ENCODE measurements around the gene ARMC10.

The ARMC10 gene

DNA sequence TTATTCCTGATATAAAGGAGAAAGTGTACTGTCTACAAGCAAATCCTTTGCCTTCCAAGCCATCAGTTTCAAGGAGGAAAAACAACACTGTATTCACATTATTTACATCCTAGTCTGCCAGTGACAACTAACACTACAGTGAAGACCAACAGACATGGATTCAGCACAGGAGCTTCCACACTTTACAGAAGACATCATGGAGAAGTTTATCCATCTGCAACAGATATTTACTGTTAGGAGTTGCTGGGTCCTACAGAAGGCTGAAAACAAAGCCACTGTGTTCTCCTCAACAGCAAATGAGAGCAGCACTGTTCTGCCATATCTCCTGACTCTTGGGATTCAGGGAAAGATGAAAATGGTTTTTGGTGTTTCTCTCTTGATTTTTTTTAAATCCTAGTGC lies 42.1 kb downstream of the ARMC10 start:
- TF ChIP-seq, protein P1, sequence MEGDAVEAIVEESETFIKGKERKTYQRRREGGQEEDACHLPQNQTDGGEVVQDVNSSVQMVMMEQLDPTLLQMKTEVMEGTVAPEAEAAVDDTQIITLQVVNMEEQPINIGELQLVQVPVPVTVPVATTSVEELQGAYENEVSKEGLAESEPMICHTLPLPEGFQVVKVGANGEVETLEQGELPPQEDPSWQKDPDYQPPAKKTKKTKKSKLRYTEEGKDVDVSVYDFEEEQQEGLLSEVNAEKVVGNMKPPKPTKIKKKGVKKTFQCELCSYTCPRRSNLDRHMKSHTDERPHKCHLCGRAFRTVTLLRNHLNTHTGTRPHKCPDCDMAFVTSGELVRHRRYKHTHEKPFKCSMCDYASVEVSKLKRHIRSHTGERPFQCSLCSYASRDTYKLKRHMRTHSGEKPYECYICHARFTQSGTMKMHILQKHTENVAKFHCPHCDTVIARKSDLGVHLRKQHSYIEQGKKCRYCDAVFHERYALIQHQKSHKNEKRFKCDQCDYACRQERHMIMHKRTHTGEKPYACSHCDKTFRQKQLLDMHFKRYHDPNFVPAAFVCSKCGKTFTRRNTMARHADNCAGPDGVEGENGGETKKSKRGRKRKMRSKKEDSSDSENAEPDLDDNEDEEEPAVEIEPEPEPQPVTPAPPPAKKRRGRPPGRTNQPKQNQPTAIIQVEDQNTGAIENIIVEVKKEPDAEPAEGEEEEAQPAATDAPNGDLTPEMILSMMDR (IDR thresholded peaks at IDR 0.05; ENCODE audit: extremely low read depth, missing control alignments): no peak
- no peak for DNase-seq (ENCODE audit: low spot score)

DNA sequence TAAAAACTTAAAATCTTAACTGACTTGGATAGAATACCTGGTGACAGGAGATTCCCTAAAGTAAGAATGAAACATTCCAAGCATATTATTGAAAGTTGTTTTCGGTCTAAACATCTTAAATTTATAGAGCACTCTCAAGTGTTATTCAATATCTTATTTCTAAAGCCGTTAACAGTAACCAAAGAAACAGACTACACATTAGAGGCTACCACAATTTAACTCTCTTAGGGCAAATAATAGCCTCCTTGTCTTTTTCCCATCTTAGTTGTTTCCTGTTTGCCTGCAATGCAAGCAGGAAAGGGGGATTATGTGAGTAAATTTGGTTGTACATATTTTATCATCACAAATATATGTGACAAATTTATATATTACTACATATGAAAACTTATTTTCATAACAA lies 42.5 kb downstream of the ARMC10 start:
- no peak for DNase-seq (ENCODE audit: low spot score)

DNA sequence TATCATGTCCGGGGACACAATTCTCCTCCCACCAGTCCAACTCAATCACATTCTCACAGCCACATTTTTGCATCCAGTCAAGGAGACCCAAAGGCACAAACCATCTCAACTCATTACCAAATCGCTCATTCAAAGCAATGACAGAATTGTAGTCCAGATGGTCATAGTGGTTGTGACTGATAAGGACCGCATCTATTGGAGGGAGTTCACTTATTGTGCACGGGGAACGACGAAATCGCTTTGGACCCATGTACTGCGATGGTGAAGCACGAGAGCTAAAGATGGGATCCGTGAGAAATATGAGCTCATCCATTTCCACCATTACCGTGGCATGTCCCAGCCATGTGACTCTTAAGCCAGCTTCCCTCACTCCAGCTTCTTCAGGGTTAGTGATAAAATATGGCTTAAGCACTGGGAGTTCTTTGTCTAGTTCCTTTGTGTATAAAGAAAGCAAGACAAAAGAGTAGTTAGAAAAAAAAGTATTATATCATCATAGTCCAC lies 44.9 kb downstream of the ARMC10 start:
- no peak for DNase-seq (ENCODE audit: low spot score)
- TF ChIP-seq, protein P1 (IDR thresholded peaks at IDR 0.05; ENCODE audit: extremely low read depth, missing control alignments): no peak

More for the DNA sequence above, 42.5 kb downstream of the ARMC10 start:
- TF ChIP-seq, protein P1 (IDR thresholded peaks at IDR 0.05; ENCODE audit: extremely low read depth, missing control alignments): no peak

DNA sequence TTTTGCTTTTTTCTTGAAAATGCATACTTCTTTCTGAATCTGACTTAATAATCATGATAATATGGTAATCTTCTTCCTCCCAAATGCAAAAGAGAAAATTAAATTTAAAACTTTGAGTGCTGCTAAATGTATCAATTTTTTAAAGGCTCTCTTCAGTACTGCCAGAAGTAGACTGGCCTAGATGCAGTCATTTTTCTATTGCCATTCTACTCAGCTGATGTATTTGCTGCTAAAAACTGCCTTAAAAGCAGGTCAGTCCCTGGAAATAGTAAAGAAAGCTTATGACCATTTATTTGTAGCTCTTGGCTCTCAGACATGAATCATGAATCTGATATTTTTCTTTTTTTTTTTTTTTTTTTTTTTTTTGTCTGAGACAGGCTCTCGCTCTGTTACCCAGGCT lies 45.4 kb downstream of the ARMC10 start:
- no peak for DNase-seq (ENCODE audit: low spot score)
- TF ChIP-seq, protein P1 (IDR thresholded peaks at IDR 0.05; ENCODE audit: extremely low read depth, missing control alignments): no peak

DNA sequence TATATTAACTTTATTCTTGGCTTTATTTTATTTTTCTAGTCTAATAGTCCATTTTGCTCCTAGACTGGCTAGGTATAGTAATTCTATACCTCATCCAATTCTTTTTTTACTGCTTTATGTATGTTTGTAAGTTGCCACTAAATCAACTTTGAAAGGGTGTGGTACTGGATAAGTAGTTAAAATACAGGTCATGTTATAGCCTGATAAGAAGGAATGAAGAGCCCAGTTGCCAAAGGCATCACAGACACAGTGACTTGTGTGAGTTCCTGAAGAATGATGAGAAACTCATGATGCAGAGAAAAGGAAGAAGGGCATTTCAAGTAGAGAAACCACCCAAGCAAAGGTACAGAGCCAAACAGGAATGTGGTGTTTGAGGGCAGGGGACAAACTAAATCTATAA lies 46.7 kb downstream of the ARMC10 start:
- TF ChIP-seq, protein P1 (IDR thresholded peaks at IDR 0.05; ENCODE audit: extremely low read depth, missing control alignments): no peak
- no peak for DNase-seq (ENCODE audit: low spot score)

DNA sequence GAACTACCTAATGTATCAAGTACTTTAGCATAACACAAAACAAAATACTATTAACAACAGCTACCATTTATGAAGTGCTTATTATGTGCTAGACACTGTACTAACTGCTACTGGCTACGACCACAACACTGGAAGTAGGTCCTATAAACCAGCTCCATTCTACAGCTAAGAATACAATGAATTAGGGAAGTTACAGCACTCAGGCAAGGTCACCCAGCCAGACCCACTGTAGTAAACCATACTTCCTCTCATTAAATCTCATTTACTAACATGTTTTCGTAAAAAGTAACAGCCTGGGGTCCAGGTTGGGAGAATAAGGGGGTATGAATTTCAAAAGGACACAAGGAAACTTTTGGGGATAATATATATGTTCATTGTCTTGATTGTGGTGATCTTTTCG lies 48.6 kb downstream of the ARMC10 start:
- TF ChIP-seq, protein P1 (IDR thresholded peaks at IDR 0.05; ENCODE audit: extremely low read depth, missing control alignments): no peak
- DNase-seq (ENCODE audit: low spot score): no peak

DNA sequence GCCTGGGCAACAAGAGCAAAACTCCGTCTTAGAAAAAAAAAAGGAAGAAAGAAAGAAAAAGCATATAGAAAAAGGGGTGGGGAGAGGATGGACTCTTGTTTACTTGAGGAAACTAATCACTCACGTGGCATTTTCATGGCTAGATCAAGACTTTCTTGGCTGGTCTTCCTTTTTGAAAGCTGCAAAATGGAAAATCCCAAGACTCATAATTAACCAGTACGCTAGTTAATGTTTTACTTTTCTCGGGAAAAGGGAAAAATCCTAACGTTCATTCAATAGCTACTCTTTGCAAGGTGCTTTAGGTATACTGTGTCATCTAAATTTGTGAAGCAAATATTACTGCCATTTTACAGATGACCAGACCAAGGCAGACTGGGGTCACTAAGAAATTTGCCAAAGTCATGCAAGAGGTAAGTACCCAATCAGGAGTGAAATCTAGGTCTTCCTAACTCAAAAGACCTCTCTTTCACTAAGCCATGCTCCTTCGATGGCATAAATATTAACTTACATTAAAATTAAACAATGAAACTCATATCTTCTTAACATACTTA lies 49.6 kb downstream of the ARMC10 start:
- DNase-seq (ENCODE audit: low spot score): no peak

More for the DNA sequence above, 49.6 kb downstream of the ARMC10 start:
- TF ChIP-seq, protein P1 (IDR thresholded peaks at IDR 0.05; ENCODE audit: extremely low read depth, missing control alignments): no peak

Data from GM20000 (cell line).